ENCODE measurements around the gene POMT1.
"Not testable (repeated sequence)": the region's sequence is repeated elsewhere in the genome, so short reads cannot be mapped to it uniquely, and the experiment has no call there.

POMT1 gene, protein sequence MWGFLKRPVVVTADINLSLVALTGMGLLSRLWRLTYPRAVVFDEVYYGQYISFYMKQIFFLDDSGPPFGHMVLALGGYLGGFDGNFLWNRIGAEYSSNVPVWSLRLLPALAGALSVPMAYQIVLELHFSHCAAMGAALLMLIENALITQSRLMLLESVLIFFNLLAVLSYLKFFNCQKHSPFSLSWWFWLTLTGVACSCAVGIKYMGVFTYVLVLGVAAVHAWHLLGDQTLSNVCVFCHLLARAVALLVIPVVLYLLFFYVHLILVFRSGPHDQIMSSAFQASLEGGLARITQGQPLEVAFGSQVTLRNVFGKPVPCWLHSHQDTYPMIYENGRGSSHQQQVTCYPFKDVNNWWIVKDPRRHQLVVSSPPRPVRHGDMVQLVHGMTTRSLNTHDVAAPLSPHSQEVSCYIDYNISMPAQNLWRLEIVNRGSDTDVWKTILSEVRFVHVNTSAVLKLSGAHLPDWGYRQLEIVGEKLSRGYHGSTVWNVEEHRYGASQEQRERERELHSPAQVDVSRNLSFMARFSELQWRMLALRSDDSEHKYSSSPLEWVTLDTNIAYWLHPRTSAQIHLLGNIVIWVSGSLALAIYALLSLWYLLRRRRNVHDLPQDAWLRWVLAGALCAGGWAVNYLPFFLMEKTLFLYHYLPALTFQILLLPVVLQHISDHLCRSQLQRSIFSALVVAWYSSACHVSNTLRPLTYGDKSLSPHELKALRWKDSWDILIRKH

DNA sequence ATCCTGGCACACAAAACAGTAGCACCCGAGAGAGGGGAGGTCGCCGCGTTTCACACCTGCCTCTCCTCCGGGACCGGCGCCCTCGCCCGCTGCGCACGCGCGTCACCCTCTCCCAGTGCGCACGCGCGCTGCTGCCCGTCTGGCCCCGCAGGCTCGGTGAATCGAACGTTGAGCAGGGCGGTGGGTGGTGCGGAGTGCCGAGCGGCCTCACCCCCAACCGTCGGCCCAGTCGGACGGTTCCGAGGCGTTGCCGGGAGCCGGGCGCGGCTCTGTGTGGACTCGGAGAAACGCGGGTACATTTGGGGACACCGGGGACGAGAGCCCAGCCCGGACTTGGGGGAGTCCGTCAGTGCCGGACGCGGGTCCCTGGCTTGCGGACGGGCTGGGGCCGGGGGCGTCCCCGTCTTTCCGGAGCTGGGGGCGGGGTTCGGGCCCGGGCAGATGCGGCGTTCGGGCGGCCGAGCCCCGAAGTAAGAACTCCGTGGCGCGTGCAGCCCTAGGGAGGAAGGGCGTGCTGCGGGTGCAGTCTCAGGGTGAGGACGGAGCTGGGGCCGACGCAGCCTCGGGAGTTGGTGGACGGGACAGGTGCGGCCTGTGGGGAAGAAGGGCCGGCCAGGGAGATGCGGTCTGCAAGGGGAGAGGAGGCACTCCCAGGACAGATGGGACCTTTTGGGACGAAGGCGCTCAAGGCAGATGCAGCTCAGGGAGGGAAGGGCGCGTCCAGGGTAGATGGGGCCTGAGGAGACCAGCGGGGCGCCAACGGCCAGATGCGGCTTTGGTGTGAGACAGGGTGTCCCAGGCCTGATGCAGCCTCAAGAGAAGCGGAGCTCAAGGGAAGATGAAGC, at the start of gene POMT1:
POMT1 (plus strand) TSS at position 138 of the 845 bp plus-strand sequence. CDS start 1,301 bp downstream, outside the sequence.
- H3K4me3 ChIP-seq (ENCODE audit: low read length) = peak within 1 kb of the TSS; percentile 80
- no peak within 1 kb of the TSS for H3K27ac ChIP-seq (ENCODE audit: low read length)
- peaks cover 23% of the 10 kb centered on the region for H3K36me3 ChIP-seq (ENCODE audit: control insufficient read depth, low read depth, low read length)

DNA sequence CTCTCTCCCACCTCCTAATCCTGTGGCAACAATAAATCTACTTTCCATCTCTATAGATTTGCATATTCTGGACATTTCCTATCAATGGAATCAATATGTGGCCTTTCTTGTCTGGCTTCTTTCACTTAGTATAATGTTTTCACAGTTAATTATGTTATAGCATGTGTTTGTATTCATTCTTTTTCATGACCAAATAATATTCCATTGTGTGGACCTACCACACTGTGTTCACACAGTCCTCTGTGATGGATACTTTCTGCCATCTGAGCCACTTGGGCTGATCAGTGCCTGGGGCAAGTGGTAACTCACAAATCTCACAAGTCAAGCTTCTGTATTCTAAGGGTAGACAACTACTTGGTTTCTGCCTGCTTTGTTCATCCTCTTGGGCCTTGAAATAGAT, 48.7 kb upstream of the POMT1 start:
- Histone ChIP-seq H3K4me1 (ENCODE audit: control insufficient read depth, low read depth, low read length) (no peaks in the 10 kb centered on the region), H3K9me3 (ENCODE audit: control insufficient read depth, low read depth, low read length) (no peaks in the 10 kb centered on the region), H3K4me3 (ENCODE audit: low read length) (no peak overlapping the region), H3K27ac (ENCODE audit: low read length) (no peak overlapping the region), H3K27me3 (ENCODE audit: control insufficient read depth, insufficient read depth, low read length) (no peaks in the 10 kb centered on the region), H3K9ac (ENCODE audit: low read length) (no peak overlapping the region), H3K36me3 (ENCODE audit: control insufficient read depth, low read depth, low read length) (peaks cover 92% of the 10 kb centered on the region)

More for the DNA sequence above, at the start of gene POMT1:
- Histone ChIP-seq H3K9me3 (ENCODE audit: control insufficient read depth, low read depth, low read length) (no peaks in the 10 kb centered on the region), H3K4me1 (ENCODE audit: control insufficient read depth, low read depth, low read length) (peaks cover 6% of the 10 kb centered on the region), H3K9ac (ENCODE audit: low read length) (peak within 1 kb of the TSS; percentile 57), H3K27me3 (ENCODE audit: control insufficient read depth, insufficient read depth, low read length) (peaks cover 10% of the 10 kb centered on the region)

DNA sequence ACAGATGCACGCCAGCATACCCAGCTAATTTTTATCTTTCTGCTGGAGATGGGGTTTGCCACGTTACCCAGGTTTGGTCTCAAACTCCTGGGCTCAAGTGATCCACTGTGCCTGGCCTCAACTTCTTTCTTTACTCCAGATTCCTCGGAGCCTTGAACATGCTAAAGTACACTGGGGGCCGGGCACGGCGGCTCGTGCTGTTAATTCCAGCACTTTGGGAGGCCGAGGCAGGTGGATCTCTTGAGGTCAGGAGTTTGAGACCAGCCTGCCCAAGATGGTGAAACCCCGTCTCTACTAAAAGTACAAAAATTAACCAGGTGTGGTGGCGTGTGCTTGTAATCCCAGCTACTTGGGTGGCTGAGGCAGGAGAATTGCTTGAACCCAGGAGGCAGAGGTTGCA, 47.1 kb upstream of the POMT1 start:
- H3K9ac ChIP-seq (ENCODE audit: low read length); H3K9me3 ChIP-seq (ENCODE audit: control insufficient read depth, low read depth, low read length); H3K4me1 ChIP-seq (ENCODE audit: control insufficient read depth, low read depth, low read length); H3K4me3 ChIP-seq (ENCODE audit: low read length); H3K27ac ChIP-seq (ENCODE audit: low read length); H3K27me3 ChIP-seq (ENCODE audit: control insufficient read depth, insufficient read depth, low read length): not testable (repeated sequence)
- H3K36me3 ChIP-seq (ENCODE audit: control insufficient read depth, low read depth, low read length) = peaks cover 92% of the 10 kb centered on the region

DNA sequence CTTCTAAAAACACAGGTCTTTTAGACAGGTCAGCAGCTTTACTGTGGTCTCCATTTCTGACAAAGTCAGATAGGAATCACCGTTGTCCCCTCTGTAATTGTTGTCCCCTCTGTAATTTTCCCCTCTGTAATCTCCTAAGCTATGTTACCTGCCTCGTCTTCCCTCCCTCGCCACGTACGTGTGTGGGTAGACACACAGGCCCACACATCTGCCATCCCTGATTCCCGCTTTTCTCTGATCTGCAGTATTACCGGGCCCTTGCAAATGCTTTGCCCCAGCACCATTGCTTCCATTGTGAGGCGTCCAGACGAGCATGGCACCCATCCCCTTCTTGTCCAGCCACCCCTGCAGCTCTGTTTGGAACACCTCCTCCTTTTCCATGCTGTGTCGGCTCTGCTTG, 45.0 kb upstream of the POMT1 start:
- no peaks in the 10 kb centered on the region for H3K4me1 ChIP-seq (ENCODE audit: control insufficient read depth, low read depth, low read length)
- H3K4me3 ChIP-seq (ENCODE audit: low read length) = no peak overlapping the region
- H3K27ac ChIP-seq (ENCODE audit: low read length) = no peak overlapping the region
- H3K9ac ChIP-seq (ENCODE audit: low read length) = no peak overlapping the region
- no peaks in the 10 kb centered on the region for H3K27me3 ChIP-seq (ENCODE audit: control insufficient read depth, insufficient read depth, low read length)
- peaks cover 89% of the 10 kb centered on the region for H3K36me3 ChIP-seq (ENCODE audit: control insufficient read depth, low read depth, low read length)
- H3K9me3 ChIP-seq (ENCODE audit: control insufficient read depth, low read depth, low read length) = no peaks in the 10 kb centered on the region

DNA sequence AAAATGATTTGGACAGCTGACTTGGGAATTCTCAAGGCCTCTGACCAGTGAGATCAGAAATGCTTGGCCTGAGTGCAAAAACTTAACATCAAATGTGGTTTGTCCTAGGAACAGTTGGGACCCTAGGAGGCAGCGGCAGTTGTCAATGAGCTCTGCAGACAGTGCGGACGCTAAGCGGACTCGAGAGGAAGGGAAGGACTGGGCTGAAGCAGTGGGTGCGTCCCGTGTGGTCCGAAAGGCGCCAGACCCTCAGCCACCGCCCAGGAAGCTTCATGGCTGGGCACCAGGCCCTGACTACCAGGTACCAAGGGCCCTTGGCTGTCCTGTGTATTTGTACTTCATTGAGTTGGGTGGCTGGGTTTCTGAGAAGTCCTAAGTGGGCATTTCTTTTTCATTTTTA, 43.7 kb upstream of the POMT1 start:
- H3K27me3 ChIP-seq (ENCODE audit: control insufficient read depth, insufficient read depth, low read length) = no peaks in the 10 kb centered on the region
- H3K9me3 ChIP-seq (ENCODE audit: control insufficient read depth, low read depth, low read length) = no peaks in the 10 kb centered on the region
- no peaks in the 10 kb centered on the region for H3K4me1 ChIP-seq (ENCODE audit: control insufficient read depth, low read depth, low read length)
- H3K4me3 ChIP-seq (ENCODE audit: low read length) = no peak overlapping the region
- peaks cover 94% of the 10 kb centered on the region for H3K36me3 ChIP-seq (ENCODE audit: control insufficient read depth, low read depth, low read length)
- no peak overlapping the region for H3K27ac ChIP-seq (ENCODE audit: low read length)
- no peak overlapping the region for H3K9ac ChIP-seq (ENCODE audit: low read length)

DNA sequence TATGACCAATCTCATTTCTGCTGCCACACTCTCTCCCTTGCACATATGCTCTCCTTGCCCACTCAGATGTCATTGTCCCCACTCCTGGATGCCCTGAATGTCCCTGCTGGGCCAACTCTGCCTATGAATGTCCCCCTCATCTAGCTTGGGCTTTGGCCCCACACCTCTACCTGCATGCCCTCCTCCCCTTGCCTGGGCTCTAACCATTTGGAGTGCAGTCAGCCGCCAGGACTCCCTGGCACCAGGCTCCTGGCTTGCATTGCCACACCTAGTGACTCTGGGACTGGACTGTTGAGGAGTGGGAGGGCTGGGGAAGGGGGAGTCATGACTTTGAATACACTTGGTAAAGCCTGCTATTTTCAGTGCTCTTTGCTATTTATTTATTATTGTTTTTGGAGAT, 41.6 kb upstream of the POMT1 start:
- Histone ChIP-seq H3K4me1 (ENCODE audit: control insufficient read depth, low read depth, low read length) (no peaks in the 10 kb centered on the region), H3K27ac (ENCODE audit: low read length) (no peak overlapping the region), H3K9ac (ENCODE audit: low read length) (no peak overlapping the region), H3K27me3 (ENCODE audit: control insufficient read depth, insufficient read depth, low read length) (no peaks in the 10 kb centered on the region), H3K9me3 (ENCODE audit: control insufficient read depth, low read depth, low read length) (no peaks in the 10 kb centered on the region), H3K36me3 (ENCODE audit: control insufficient read depth, low read depth, low read length) (peaks cover 91% of the 10 kb centered on the region), H3K4me3 (ENCODE audit: low read length) (no peak overlapping the region)

DNA sequence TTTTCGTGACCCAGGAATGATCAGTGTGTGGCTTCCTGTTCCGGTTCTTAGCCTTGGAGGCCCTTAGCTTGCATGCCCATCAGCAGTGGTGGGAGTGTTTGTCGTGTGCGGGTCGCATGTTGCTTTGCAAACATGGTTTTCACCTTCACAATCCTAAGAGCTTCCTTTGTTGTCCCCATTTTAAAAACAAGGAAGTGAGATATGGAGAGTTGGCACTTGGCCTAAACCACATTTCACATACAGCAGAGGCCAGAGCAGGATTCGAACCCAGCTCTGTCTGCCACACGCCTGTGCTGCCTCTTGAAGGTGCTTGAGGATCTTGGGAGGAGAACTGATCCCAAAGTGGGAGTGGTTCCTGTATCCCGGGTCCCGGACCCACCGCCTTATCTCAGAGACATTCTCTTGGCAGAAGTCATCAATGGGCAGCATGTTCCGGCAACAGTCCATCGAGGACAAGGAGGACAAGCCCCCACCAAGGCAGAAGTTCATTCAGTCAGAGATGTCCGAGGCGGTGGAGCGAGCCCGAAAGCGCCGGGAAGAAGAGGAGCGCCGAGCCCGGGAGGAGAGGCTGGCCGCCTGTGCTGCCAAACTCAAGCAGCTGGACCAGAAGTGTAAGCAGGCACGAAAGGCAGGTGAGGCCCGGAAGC, 38.2 kb upstream of the POMT1 start:
- Histone ChIP-seq H3K9me3 (ENCODE audit: control insufficient read depth, low read depth, low read length) (no peaks in the 10 kb centered on the region), H3K27me3 (ENCODE audit: control insufficient read depth, insufficient read depth, low read length) (no peaks in the 10 kb centered on the region), H3K9ac (ENCODE audit: low read length) (no peak overlapping the region), H3K36me3 (ENCODE audit: control insufficient read depth, low read depth, low read length) (peaks cover 87% of the 10 kb centered on the region), H3K4me3 (ENCODE audit: low read length) (no peak overlapping the region), H3K27ac (ENCODE audit: low read length) (no peak overlapping the region), H3K4me1 (ENCODE audit: control insufficient read depth, low read depth, low read length) (no peaks in the 10 kb centered on the region)

DNA sequence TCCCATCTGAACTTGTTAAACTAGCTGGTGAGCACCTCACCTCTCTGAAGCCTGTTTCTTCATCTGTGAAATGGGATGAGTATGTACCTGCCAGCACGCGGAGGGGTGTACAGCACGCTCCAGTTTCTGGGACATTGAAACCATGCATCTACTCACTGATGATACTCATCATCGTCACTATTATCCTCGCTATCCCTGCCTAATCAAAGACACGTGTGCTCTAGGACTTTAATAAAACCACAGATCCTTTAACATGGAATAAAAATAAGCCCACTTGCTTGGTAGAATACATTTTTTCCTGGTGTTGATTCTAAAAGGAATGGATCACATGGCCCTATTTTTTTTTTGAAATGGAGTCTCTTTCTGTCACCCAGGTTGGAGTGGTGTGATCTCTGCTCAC, 37.3 kb upstream of the POMT1 start:
- no peaks in the 10 kb centered on the region for H3K27me3 ChIP-seq (ENCODE audit: control insufficient read depth, insufficient read depth, low read length)
- no peaks in the 10 kb centered on the region for H3K4me1 ChIP-seq (ENCODE audit: control insufficient read depth, low read depth, low read length)
- H3K36me3 ChIP-seq (ENCODE audit: control insufficient read depth, low read depth, low read length) = peaks cover 87% of the 10 kb centered on the region
- H3K4me3 ChIP-seq (ENCODE audit: low read length) = no peak overlapping the region
- no peak overlapping the region for H3K9ac ChIP-seq (ENCODE audit: low read length)
- H3K9me3 ChIP-seq (ENCODE audit: control insufficient read depth, low read depth, low read length) = no peaks in the 10 kb centered on the region
- no peak overlapping the region for H3K27ac ChIP-seq (ENCODE audit: low read length)

DNA sequence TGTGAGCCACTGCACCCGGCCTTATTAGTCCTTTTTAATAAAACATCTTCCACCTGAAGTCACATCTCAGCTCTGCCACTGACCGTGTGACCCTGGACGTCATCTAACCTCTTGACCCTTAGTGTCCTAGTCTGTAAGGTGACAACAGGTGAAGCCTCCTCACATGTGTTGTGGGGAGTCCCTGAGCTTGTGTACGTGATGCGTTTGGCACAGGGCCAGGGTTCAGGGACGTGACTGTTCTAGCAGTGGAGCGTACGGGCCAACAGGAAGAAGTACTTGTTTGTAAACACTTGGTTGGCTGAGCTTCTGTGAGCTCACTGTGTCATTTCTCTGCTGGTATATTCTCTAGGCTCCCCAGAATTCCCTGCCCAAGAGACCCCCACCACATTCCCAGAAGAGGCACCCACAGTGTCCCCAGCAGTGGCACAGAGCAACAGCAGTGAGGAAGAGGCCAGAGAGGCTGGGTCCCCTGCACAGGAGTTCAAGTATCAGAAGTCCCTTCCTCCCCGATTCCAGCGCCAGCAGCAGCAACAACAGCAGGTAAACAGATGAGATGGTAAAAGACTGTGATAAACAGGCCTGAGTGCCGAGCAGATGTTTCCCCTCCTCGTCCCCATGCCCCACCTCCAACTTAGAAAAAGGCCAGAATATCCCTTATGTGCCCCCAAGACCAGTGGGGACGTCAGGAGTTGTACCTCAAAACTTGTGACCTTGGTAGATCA, 35.3 kb upstream of the POMT1 start:
- Histone ChIP-seq H3K27ac (ENCODE audit: low read length) (no peak overlapping the region), H3K36me3 (ENCODE audit: control insufficient read depth, low read depth, low read length) (peaks cover 86% of the 10 kb centered on the region), H3K27me3 (ENCODE audit: control insufficient read depth, insufficient read depth, low read length) (no peaks in the 10 kb centered on the region), H3K9me3 (ENCODE audit: control insufficient read depth, low read depth, low read length) (no peaks in the 10 kb centered on the region), H3K4me1 (ENCODE audit: control insufficient read depth, low read depth, low read length) (no peaks in the 10 kb centered on the region), H3K9ac (ENCODE audit: low read length) (no peak overlapping the region), H3K4me3 (ENCODE audit: low read length) (no peak overlapping the region)

DNA sequence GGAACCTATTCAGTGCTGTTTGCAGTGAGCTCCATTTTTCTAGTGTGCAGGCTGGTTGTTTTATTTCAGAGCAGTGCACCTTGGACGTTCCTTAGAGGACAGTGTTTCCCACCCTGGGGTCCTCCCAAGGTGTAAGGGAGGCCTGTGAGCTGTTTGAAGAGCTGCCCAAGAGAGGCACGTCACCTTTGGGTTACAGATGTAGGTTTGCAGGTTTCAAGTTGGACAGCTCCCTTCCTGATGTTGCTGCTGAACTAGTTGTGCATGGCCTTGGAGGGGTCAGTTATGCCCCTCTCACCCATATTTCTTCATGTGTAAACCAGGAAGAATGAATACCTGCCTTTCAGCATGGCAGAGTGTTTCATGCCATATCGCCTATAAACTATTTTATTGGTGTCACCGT, 34.7 kb upstream of the POMT1 start:
- Histone ChIP-seq H3K4me1 (ENCODE audit: control insufficient read depth, low read depth, low read length) (no peaks in the 10 kb centered on the region), H3K4me3 (ENCODE audit: low read length) (no peak overlapping the region), H3K27ac (ENCODE audit: low read length) (no peak overlapping the region), H3K9ac (ENCODE audit: low read length) (no peak overlapping the region), H3K36me3 (ENCODE audit: control insufficient read depth, low read depth, low read length) (peaks cover 88% of the 10 kb centered on the region), H3K27me3 (ENCODE audit: control insufficient read depth, insufficient read depth, low read length) (no peaks in the 10 kb centered on the region), H3K9me3 (ENCODE audit: control insufficient read depth, low read depth, low read length) (no peaks in the 10 kb centered on the region)

Data from iPS-18a (cell line).